Upper lobe of left lung (tissue), 4 donors: ENCODE measurements around the gene TSPYL6.

Experiments
- POLR2A ChIP-seq, 4 donors: fragments of 450-650 bp; IDR thresholded peaks; one replicate each; pipeline ENCODE4 v1.5.1; 2016 to 2017; ENCODE audit warnings: antibody characterized with exemption in 4 of 4, mild to moderate bottlenecking in 2 of 4
- TF ChIP-seq, protein P1 (sequence below), 6 experiments: fragments of 450-650 bp in 4 of 6; fragments of 200-600 bp in 2 of 6; sonication (generic) in 2 of 6; IDR thresholded peaks; one replicate each; pipeline ENCODE4 v1.5.1; 2016 to 2019; ENCODE audit warnings: antibody characterized with exemption in 6 of 6

GRCh38 chr2:54204476-54204875, 51.6 kb downstream of the TSPYL6 start:
- TF ChIP-seq, protein P1, sequence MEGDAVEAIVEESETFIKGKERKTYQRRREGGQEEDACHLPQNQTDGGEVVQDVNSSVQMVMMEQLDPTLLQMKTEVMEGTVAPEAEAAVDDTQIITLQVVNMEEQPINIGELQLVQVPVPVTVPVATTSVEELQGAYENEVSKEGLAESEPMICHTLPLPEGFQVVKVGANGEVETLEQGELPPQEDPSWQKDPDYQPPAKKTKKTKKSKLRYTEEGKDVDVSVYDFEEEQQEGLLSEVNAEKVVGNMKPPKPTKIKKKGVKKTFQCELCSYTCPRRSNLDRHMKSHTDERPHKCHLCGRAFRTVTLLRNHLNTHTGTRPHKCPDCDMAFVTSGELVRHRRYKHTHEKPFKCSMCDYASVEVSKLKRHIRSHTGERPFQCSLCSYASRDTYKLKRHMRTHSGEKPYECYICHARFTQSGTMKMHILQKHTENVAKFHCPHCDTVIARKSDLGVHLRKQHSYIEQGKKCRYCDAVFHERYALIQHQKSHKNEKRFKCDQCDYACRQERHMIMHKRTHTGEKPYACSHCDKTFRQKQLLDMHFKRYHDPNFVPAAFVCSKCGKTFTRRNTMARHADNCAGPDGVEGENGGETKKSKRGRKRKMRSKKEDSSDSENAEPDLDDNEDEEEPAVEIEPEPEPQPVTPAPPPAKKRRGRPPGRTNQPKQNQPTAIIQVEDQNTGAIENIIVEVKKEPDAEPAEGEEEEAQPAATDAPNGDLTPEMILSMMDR (IDR thresholded peaks at IDR 0.05) = no peak
- TF ChIP-seq POLR2A (IDR thresholded peaks at IDR 0.05) = no peak
